NCI-H748 (cell line): ENCODE measurements around the gene ADGRG4.
"Not testable (repeated sequence)": the region's sequence is repeated elsewhere in the genome, so short reads cannot be mapped to it uniquely, and the experiment has no call there.

Source experiments
- DNase-seq: peaks from one replicate; lab custom pipeline; 2025; ENCODE audit not compliant: unreplicated experiment; lab: John Stamatoyannopoulos, UW

ADGRG4 gene

GRCh38 chrX:136300721-136301120 lies at the start of gene ADGRG4:
TSS of gene ADGRG4 (plus strand) at chrX:136300963. CDS start at chrX:136308778, 7,815 bp downstream.
- DNase-seq = not testable (repeated sequence)

- peak; percentile 77 for DNase-seq
Observed at GRCh38 chrX:136251041-136251991, 49.4 kb upstream of the ADGRG4 start, which contains the start of gene MAP7D3. TSS of gene MAP7D3 (minus strand) at chrX:136251400. CDS start at chrX:136251358, 42 bp downstream.

- DNase-seq = no peak
Observed at GRCh38 chrX:136255541-136255940, 45.2 kb upstream of the ADGRG4 start.

- no peak for DNase-seq
Observed at GRCh38 chrX:136256026-136256425, 44.7 kb upstream of the ADGRG4 start.

- DNase-seq = no peak
Observed at GRCh38 chrX:136258951-136259350, 41.8 kb upstream of the ADGRG4 start.

- no peak for DNase-seq
Observed at GRCh38 chrX:136259543-136259942, 41.2 kb upstream of the ADGRG4 start.

- no peak for DNase-seq
Observed at GRCh38 chrX:136260776-136261175, 40.0 kb upstream of the ADGRG4 start.

- DNase-seq = no peak
Observed at GRCh38 chrX:136261321-136261720, 39.4 kb upstream of the ADGRG4 start.

- DNase-seq = no peak
Observed at GRCh38 chrX:136262243-136262642, 38.5 kb upstream of the ADGRG4 start.

- no peak for DNase-seq
Observed at GRCh38 chrX:136262812-136263315, 37.9 kb upstream of the ADGRG4 start.

- no peak for DNase-seq
Observed at GRCh38 chrX:136266828-136267227, 33.9 kb upstream of the ADGRG4 start.

- peak; percentile 48 for DNase-seq
Observed at GRCh38 chrX:136268051-136269048, 32.4 kb upstream of the ADGRG4 start.

GRCh38 chrX:136269921-136270320 lies 30.8 kb upstream of the ADGRG4 start:
- DNase-seq = no peak

- no peak for DNase-seq
Observed at GRCh38 chrX:136271300-136271699, 29.5 kb upstream of the ADGRG4 start.

- no peak for DNase-seq
Observed at GRCh38 chrX:136272325-136272724, 28.4 kb upstream of the ADGRG4 start.

- peak; percentile 65 for DNase-seq
Observed at GRCh38 chrX:136273986-136274385, 26.8 kb upstream of the ADGRG4 start.

- no peak for DNase-seq
Observed at GRCh38 chrX:136275553-136275952, 25.2 kb upstream of the ADGRG4 start.

- DNase-seq = not testable (repeated sequence)
Observed at GRCh38 chrX:136286375-136286774, 14.4 kb upstream of the ADGRG4 start.

- DNase-seq = no peak
Observed at GRCh38 chrX:136291824-136292223, 8.9 kb upstream of the ADGRG4 start.

- DNase-seq = no peak
Observed at GRCh38 chrX:136292656-136293055, 8.1 kb upstream of the ADGRG4 start.

GRCh38 chrX:136295380-136295779 lies 5.4 kb upstream of the ADGRG4 start:
- DNase-seq = no peak
